Lung (tissue), 12 donors: ENCODE data around the gene ATF6. TPM values are rescaled to one million over a fixed set of nuclear protein-coding genes. Genes with fewer than 3 reads are reported as not detected.

ENCODE experiments used
- ATAC-seq: fragments of 200-7000 bp; cut with Tn5 transposase; one replicate; pipeline ENCODE4 v1.9.1; 2020; ENCODE audit warnings: moderate number of reproducible peaks; ENCODE audit not compliant: insufficient read depth, low FRiP score
- DNase-seq, 3 donors: peaks; one replicate each; pipeline ENCODE4 v3.0.0-alpha.2; 2013 to 2017
- H3K27ac ChIP-seq, 2 donors: one replicate each; pipeline ENCODE4 v1.5.1; 2013; ENCODE audit warnings: mild to moderate bottlenecking in 2 of 2, moderate library complexity in 2 of 2, control low read depth in 1 of 2, inconsistent platforms in 1 of 2, low read depth in 1 of 2, low read length in 1 of 2
- H3K27me3 ChIP-seq, 3 donors: one replicate each; pipeline ENCODE4 v1.5.1; 2013; ENCODE audit warnings: low read length in 2 of 3; ENCODE audit not compliant: control insufficient read depth in 3 of 3, insufficient read depth in 3 of 3
- H3K36me3 ChIP-seq, 4 donors: one replicate each; pipeline ENCODE4 v1.5.1; 2013; ENCODE audit warnings: low read length in 4 of 4, mild to moderate bottlenecking in 1 of 4, moderate library complexity in 1 of 4; ENCODE audit not compliant: control insufficient read depth in 4 of 4, insufficient read depth in 4 of 4
- H3K4me1 ChIP-seq, 5 donors: one replicate each; pipeline ENCODE4 v1.5.1; 2013; ENCODE audit warnings: low read length in 5 of 5, mild to moderate bottlenecking in 2 of 5, moderate library complexity in 1 of 5; ENCODE audit not compliant: control insufficient read depth in 5 of 5, insufficient read depth in 5 of 5
- H3K4me3 ChIP-seq: one replicate; pipeline ENCODE4 v1.5.1; 2013; ENCODE audit warnings: mild to moderate bottlenecking, control low read depth, moderate library complexity
- H3K9ac ChIP-seq, 2 donors: one replicate each; pipeline ENCODE4 v1.5.1; 2013; ENCODE audit warnings: low read length in 2 of 2, control low read depth in 1 of 2; ENCODE audit not compliant: insufficient read depth in 1 of 2
- H3K9me3 ChIP-seq, 4 donors: one replicate each; pipeline ENCODE4 v1.5.1; 2013; ENCODE audit warnings: low read length in 3 of 4, mild to moderate bottlenecking in 1 of 4, moderate library complexity in 1 of 4; ENCODE audit not compliant: control insufficient read depth in 4 of 4, insufficient read depth in 3 of 4
- WGBS, 2 donors: extraction: QIAGEN DNeasy Blood & Tissue Kit; methylation state at CpG; one replicate each; pipeline ENCODE4 v1.1.7; 2013; 5-methylcytosine and 5-hydroxymethylcytosine counted together
- polyA plus RNA-seq, 2 donors: library from polyadenylated mRNA; stranded (reverse); fragments of 200-250 nt; gene quantifications; one replicate each; pipeline ENCODE4 v1.2.1, GENCODE V29; 2013
- total RNA-seq, 2 donors: library from RNA; depleted of rRNA in 1 of 2; stranded (reverse); fragments of >200 nt in 1 of 2; gene quantifications; one replicate each; pipeline ENCODE4 v1.2.1, GENCODE V29; 2014 to 2021
- TF ChIP-seq, protein P1 (sequence below): IDR thresholded peaks from 2 replicates; pipeline ENCODE4 v1.5.1; 2012; ENCODE audit warnings: mild to moderate bottlenecking; ENCODE audit errors: control extremely low read depth, extremely low read depth
- donor health status: control.
- donor health status: control.
- donor health status: Bipolar disorder and iron deficiency.
- donor health status: healthy.
- donor health status: DM: yes; HTN: yes; CAD: no.

The ATF6 gene
- total and polyA plus RNA-seq, 4 donors = 4.3 to 44.8 (median 22.6) TPM

DNA sequence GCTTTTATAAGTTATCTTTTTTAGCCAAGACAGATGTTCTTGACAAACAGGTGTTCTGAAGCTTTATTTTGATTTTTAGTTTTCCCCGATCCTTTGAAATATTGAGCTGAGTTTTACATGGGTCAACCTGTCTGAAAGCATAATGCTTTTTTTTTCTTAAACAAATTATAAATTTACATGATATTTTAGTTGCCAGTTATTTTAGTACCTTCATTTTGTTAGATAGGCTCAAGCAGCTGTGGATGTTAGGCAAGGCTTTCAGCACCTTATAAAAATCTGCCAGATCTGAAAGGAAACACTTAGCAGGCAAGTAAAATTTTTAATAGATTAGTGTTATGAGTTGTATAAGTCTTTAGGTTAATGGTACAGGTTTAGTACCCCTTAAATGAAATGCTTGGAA, 33.7 kb downstream of the ATF6 start:
- DNase-seq (no peak), ATAC-seq (no peak)
- H3K36me3 ChIP-seq = peaks cover 5 to 23% (median 15%) of the 10 kb centered on the region in 4 donors
- no peaks in the 10 kb centered on the region for H3K9me3 ChIP-seq
- no peak overlapping the region for H3K4me3 ChIP-seq
- H3K27me3 ChIP-seq = no peaks in the 10 kb centered on the region
- TF ChIP-seq, protein P1, sequence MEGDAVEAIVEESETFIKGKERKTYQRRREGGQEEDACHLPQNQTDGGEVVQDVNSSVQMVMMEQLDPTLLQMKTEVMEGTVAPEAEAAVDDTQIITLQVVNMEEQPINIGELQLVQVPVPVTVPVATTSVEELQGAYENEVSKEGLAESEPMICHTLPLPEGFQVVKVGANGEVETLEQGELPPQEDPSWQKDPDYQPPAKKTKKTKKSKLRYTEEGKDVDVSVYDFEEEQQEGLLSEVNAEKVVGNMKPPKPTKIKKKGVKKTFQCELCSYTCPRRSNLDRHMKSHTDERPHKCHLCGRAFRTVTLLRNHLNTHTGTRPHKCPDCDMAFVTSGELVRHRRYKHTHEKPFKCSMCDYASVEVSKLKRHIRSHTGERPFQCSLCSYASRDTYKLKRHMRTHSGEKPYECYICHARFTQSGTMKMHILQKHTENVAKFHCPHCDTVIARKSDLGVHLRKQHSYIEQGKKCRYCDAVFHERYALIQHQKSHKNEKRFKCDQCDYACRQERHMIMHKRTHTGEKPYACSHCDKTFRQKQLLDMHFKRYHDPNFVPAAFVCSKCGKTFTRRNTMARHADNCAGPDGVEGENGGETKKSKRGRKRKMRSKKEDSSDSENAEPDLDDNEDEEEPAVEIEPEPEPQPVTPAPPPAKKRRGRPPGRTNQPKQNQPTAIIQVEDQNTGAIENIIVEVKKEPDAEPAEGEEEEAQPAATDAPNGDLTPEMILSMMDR = no peak
- no peak overlapping the region for H3K27ac ChIP-seq
- 98 to 100% methylated on average over 1 of the region's 1 CpG for WGBS, 2 donors
- H3K9ac ChIP-seq = no peak overlapping the region
- H3K4me1 ChIP-seq = no peaks in the 10 kb centered on the region

DNA sequence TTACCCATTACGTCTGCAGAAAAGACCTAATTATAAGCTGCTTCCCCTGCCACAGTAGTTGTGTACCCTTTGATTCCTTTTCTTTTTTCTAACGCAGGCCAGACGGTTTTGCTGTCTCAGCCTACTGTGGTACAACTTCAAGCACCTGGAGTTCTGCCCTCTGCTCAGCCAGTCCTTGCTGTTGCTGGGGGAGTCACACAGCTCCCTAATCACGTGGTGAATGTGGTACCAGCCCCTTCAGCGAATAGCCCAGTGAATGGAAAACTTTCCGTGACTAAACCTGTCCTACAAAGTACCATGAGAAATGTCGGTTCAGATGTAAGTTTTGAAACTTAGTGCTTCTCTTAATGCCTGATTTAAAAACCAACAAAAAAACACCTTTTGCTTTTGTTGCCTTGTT, 35.8 kb downstream of the ATF6 start:
- Histone ChIP-seq H3K36me3 (peaks cover 4 to 19% (median 10%) of the 10 kb centered on the region in 4 donors), H3K27ac (no peak overlapping the region), H3K4me1 (no peaks in the 10 kb centered on the region), H3K27me3 (no peaks in the 10 kb centered on the region), H3K9me3 (no peaks in the 10 kb centered on the region), H3K9ac (no peak overlapping the region), H3K4me3 (no peak overlapping the region)
- WGBS, 2 donors = 70 to 83% methylated on average over 7 of the region's 7 CpGs
- DNase-seq (peak; percentile 15 to 44 (median 17)), ATAC-seq (peak; percentile 53)
- TF ChIP-seq, protein P1 = no peak

DNA sequence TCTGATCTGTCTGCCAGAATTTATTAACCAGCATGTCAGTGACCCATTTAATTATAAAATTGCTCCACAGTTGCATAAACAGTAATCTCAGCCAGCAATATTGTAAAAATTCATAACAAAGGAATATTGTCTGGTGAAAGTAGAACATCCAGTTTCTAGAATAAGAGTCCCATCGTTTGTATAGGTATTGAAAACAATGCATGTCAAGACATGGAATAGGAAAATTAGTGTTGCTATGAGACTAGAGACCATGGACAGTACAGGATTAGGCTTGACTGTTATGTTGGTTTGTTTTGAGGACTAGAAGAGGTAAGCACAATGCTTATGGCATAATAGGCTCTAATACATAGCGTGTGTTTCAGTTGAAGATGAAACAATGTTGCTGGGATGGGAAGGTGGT, 37.1 kb downstream of the ATF6 start:
- H3K9ac ChIP-seq = no peak overlapping the region
- no peaks in the 10 kb centered on the region for H3K4me1 ChIP-seq
- no peak overlapping the region for H3K27ac ChIP-seq
- no peak for DNase-seq
- no peaks in the 10 kb centered on the region for H3K9me3 ChIP-seq
- no peak for ATAC-seq
- 76 to 88% methylated on average over 2 of the region's 2 CpGs for WGBS, 2 donors
- no peak overlapping the region for H3K4me3 ChIP-seq
- peaks cover 0 to 16% (median 5%) of the 10 kb centered on the region in 4 donors for H3K36me3 ChIP-seq
- H3K27me3 ChIP-seq = no peaks in the 10 kb centered on the region
- TF ChIP-seq, protein P1 = no peak
